H9 (cell line): ENCODE data around the gene THRB. TPM values are rescaled to one million over a fixed set of nuclear protein-coding genes. Genes with fewer than 3 reads are reported as not detected.

Source experiments
- DNase-seq: peaks from one replicate; pipeline ENCODE4 v3.0.0-alpha.2; 2017
- H2AFZ ChIP-seq: one replicate; pipeline ENCODE4 v1.6.1; 2013; ENCODE audit warnings: mild to moderate bottlenecking, low read length, control low read depth, moderate library complexity
- H2AK5ac ChIP-seq: 2 replicates; pipeline ENCODE4 v1.6.1; 2013; ENCODE audit warnings: low read length, control low read depth, mixed read lengths; ENCODE audit not compliant: insufficient read length
- H2BK120ac ChIP-seq: one replicate; pipeline ENCODE4 v1.6.1; 2013; ENCODE audit warnings: low read depth, mild to moderate bottlenecking, low read length, control low read depth, inconsistent platforms; ENCODE audit not compliant: poor library complexity, severe bottlenecking
- H2BK12ac ChIP-seq: 2 replicates; pipeline ENCODE4 v1.6.1; 2013; ENCODE audit warnings: low read length, control low read depth, mixed read lengths, low read depth; ENCODE audit not compliant: insufficient read length
- H2BK15ac ChIP-seq: 2 replicates; pipeline ENCODE4 v1.6.1; 2013; ENCODE audit warnings: low read depth, low read length, control low read depth
- H2BK20ac ChIP-seq: one replicate; pipeline ENCODE4 v1.6.1; 2013; ENCODE audit warnings: low read depth, mild to moderate bottlenecking, low read length, control low read depth, inconsistent platforms; ENCODE audit not compliant: poor library complexity, severe bottlenecking
- H2BK5ac ChIP-seq: 2 replicates; pipeline ENCODE4 v1.6.1; 2013; ENCODE audit warnings: low read length, control low read depth, mixed read lengths; ENCODE audit not compliant: insufficient read length
- H3K14ac ChIP-seq: 2 replicates; pipeline ENCODE4 v1.6.1; 2013; ENCODE audit warnings: low read length, control low read depth; ENCODE audit not compliant: insufficient read depth
- H3K18ac ChIP-seq: 2 replicates; pipeline ENCODE4 v1.6.1; 2013; ENCODE audit warnings: low read depth, mild to moderate bottlenecking, mixed read lengths, low read length, control low read depth; ENCODE audit not compliant: insufficient read length
- H3K23ac ChIP-seq: 2 replicates; pipeline ENCODE4 v1.6.1; 2013; ENCODE audit warnings: low read length, control low read depth, mixed read lengths, low read depth; ENCODE audit not compliant: insufficient read length
- H3K23me2 ChIP-seq: 2 replicates; pipeline ENCODE4 v1.6.1; 2013; ENCODE audit warnings: low read depth, mild to moderate bottlenecking, mixed read lengths, low read length, control low read depth; ENCODE audit not compliant: insufficient read length, poor library complexity, severe bottlenecking
- H3K27ac ChIP-seq: 2 replicates; pipeline ENCODE4 v1.5.1; 2013; ENCODE audit warnings: low read length, control low read depth, mixed read lengths, low read depth; ENCODE audit not compliant: insufficient read length
- H3K27me3 ChIP-seq: 2 replicates; pipeline ENCODE4 v1.6.1; 2013; ENCODE audit warnings: low read length, control low read depth, inconsistent platforms; ENCODE audit not compliant: insufficient read depth
- H3K4ac ChIP-seq: 2 replicates; pipeline ENCODE4 v1.6.1; 2013; ENCODE audit warnings: low read depth, mild to moderate bottlenecking, control low read depth, inconsistent platforms, low read length, moderate library complexity
- H3K4me1 ChIP-seq: 2 replicates; pipeline ENCODE4 v1.6.1; 2013; ENCODE audit warnings: low read length, control low read depth, inconsistent platforms; ENCODE audit not compliant: insufficient read depth
- H3K4me2 ChIP-seq: 2 replicates; pipeline ENCODE4 v1.6.1; 2013; ENCODE audit warnings: low read length, control low read depth, mixed read lengths; ENCODE audit not compliant: insufficient read length, insufficient read depth
- H3K56ac ChIP-seq: 2 replicates; pipeline ENCODE4 v1.6.1; 2013; ENCODE audit warnings: low read depth, mild to moderate bottlenecking, mixed read lengths, low read length, control low read depth; ENCODE audit not compliant: insufficient read length
- H3K79me1 ChIP-seq: 2 replicates; pipeline ENCODE4 v1.6.1; 2013; ENCODE audit warnings: low read depth, mild to moderate bottlenecking, moderate library complexity, low read length, control low read depth, inconsistent platforms; ENCODE audit not compliant: insufficient read depth, poor library complexity, severe bottlenecking
- H3K79me2 ChIP-seq: 2 replicates; pipeline ENCODE4 v1.6.1; 2013; ENCODE audit warnings: low read length, control low read depth, inconsistent platforms; ENCODE audit not compliant: insufficient read depth
- H3K9ac ChIP-seq: 2 replicates; pipeline ENCODE4 v1.6.1; 2013; ENCODE audit warnings: low read length, control low read depth, mixed read lengths; ENCODE audit not compliant: insufficient read length; ENCODE audit errors: extremely low read depth
- H3K9me3 ChIP-seq: one replicate; pipeline ENCODE4 v1.6.1; 2013; ENCODE audit warnings: low read depth, low read length, inconsistent platforms; ENCODE audit not compliant: control insufficient read depth
- H3T11ph ChIP-seq: one replicate; pipeline ENCODE4 v1.6.1; 2013; ENCODE audit warnings: mild to moderate bottlenecking, low read length, control low read depth, inconsistent platforms
- H4K20me1 ChIP-seq: one replicate; pipeline ENCODE4 v1.6.1; 2013; ENCODE audit not compliant: control insufficient read depth, insufficient read length, insufficient read depth
- H4K5ac ChIP-seq: 2 replicates; pipeline ENCODE4 v1.6.1; 2013; ENCODE audit warnings: low read depth, mild to moderate bottlenecking, mixed read lengths, low read length, control low read depth; ENCODE audit not compliant: insufficient read length
- H4K8ac ChIP-seq: replicated peaks from 2 replicates; pipeline ENCODE4 v1.6.1; 2013; ENCODE audit warnings: low read length, control low read depth, mixed read lengths, low read depth; ENCODE audit not compliant: insufficient read length
- H4K91ac ChIP-seq: 2 replicates; pipeline ENCODE4 v1.6.1; 2013; ENCODE audit warnings: low read depth, mild to moderate bottlenecking, moderate library complexity, mixed read lengths, low read length, control low read depth; ENCODE audit not compliant: insufficient read length
- H3K27ac Mint-ChIP-seq, 3 experiments: 2 replicates in 2 of 3; 3 replicates in 1 of 3; pipeline ENCODE4 v1.8.0; 2020 to 2021; ENCODE audit warnings: mixed read lengths in 3 of 3, mild to moderate bottlenecking in 1 of 3, moderate library complexity in 1 of 3
- H3K27me3 Mint-ChIP-seq: 2 replicates; pipeline ENCODE4 v1.8.0; 2021; ENCODE audit warnings: low read depth, mild to moderate bottlenecking, moderate library complexity, mixed read lengths
- H3K36me3 Mint-ChIP-seq, 3 experiments: 2 replicates in 2 of 3; 3 replicates in 1 of 3; pipeline ENCODE4 v1.8.0; 2020 to 2021; ENCODE audit warnings: low read depth in 3 of 3, mixed read lengths in 3 of 3; ENCODE audit not compliant: insufficient read depth in 1 of 3
- H3K4me1 Mint-ChIP-seq, 2 experiments: 2 replicates each; pipeline ENCODE4 v1.8.0; 2020; ENCODE audit warnings: mixed read lengths in 2 of 2
- H3K4me3 Mint-ChIP-seq, 2 experiments: 2 replicates in 1 of 2; 3 replicates in 1 of 2; pipeline ENCODE4 v1.8.0; 2020 to 2021; ENCODE audit warnings: mild to moderate bottlenecking in 2 of 2, mixed read lengths in 2 of 2, moderate library complexity in 1 of 2
- H3K9me3 Mint-ChIP-seq, 2 experiments: 2 replicates in 1 of 2; 3 replicates in 1 of 2; pipeline ENCODE4 v1.8.0; 2020; ENCODE audit warnings: mild to moderate bottlenecking in 2 of 2, mixed read lengths in 2 of 2, moderate library complexity in 1 of 2
- WGBS: extraction: QIAGEN DNeasy Blood & Tissue Kit; methylation state at CpG from one replicate; pipeline ENCODE4 v1.1.7; 2013; ENCODE audit warnings: missing lambda C conversion rate, low lambda C conversion rate, mixed read lengths; ENCODE audit not compliant: insufficient read length; ENCODE audit errors: extremely low coverage; 5-methylcytosine and 5-hydroxymethylcytosine counted together
- total RNA-seq: library from RNA; stranded (reverse); gene quantifications from 2 replicates; pipeline ENCODE4 v1.2.1, GENCODE V29; 2021
- TF ChIP-seq, protein P1 (sequence below): fragments of 200-600 bp; sonication (generic); conservative IDR thresholded peaks from 3 replicates; pipeline ENCODE4 v1.8.0; 2021; ENCODE audit warnings: antibody characterized with exemption, mild to moderate bottlenecking

THRB gene
- total RNA-seq, 1 experiment from 2014 or later: 8.6 TPM

- Histone ChIP-seq H3T11ph (no peak overlapping the region), H4K20me1 (no peaks in the 10 kb centered on the region), H3K23ac (no peak overlapping the region), H2BK12ac (no peak overlapping the region), H3K4me2 (no peak overlapping the region), H2BK5ac (no peak overlapping the region), H3K27ac (no peak overlapping the region), H3K79me2 (no peaks in the 10 kb centered on the region), H3K56ac (no peak overlapping the region), H3K9ac (no peak overlapping the region), H3K9me3 (no peaks in the 10 kb centered on the region), H3K23me2 (peaks cover 3% of the 10 kb centered on the region), H3K4me1 (no peaks in the 10 kb centered on the region), H3K79me1 (no peaks in the 10 kb centered on the region), H4K91ac (no peak overlapping the region), H4K8ac (no peak overlapping the region), H2BK120ac (no peak overlapping the region), H3K18ac (no peak overlapping the region), H3K27me3 (no peaks in the 10 kb centered on the region), H2BK20ac (no peak overlapping the region), H2AK5ac (no peak overlapping the region), H2AFZ (no peak overlapping the region), H2BK15ac (no peak overlapping the region), H3K14ac (no peak overlapping the region), H3K4ac (no peak overlapping the region), H4K5ac (no peak overlapping the region)
- Mint-ChIP-seq H3K36me3 (no peaks in the 10 kb centered on the region), H3K27me3 (no peaks in the 10 kb centered on the region), H3K4me1 (peaks cover 4 to 6% of the 10 kb centered on the region in 2 experiments; a peak in 3 of 4 replicates), H3K4me3 (no peak overlapping the region), H3K9me3 (no peaks in the 10 kb centered on the region), H3K27ac (no peak overlapping the region; a peak in 1 of 7 replicates)
- no CpG with 5 or more reads among the region's 2 CpGs for WGBS
- no peak for DNase-seq
- TF ChIP-seq, protein P1, sequence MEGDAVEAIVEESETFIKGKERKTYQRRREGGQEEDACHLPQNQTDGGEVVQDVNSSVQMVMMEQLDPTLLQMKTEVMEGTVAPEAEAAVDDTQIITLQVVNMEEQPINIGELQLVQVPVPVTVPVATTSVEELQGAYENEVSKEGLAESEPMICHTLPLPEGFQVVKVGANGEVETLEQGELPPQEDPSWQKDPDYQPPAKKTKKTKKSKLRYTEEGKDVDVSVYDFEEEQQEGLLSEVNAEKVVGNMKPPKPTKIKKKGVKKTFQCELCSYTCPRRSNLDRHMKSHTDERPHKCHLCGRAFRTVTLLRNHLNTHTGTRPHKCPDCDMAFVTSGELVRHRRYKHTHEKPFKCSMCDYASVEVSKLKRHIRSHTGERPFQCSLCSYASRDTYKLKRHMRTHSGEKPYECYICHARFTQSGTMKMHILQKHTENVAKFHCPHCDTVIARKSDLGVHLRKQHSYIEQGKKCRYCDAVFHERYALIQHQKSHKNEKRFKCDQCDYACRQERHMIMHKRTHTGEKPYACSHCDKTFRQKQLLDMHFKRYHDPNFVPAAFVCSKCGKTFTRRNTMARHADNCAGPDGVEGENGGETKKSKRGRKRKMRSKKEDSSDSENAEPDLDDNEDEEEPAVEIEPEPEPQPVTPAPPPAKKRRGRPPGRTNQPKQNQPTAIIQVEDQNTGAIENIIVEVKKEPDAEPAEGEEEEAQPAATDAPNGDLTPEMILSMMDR: no peak
Measured at GRCh38 chr3:24437326-24437725, 57.3 kb downstream of the THRB start.
